Neuron (in vitro differentiated cells): ENCODE measurements around the gene NYAP1.
A peak's percentile ranks its signal among the peaks of the same experiment; 100 is the strongest.
"Not testable (repeated sequence)": the region's sequence is repeated elsewhere in the genome, so short reads cannot be mapped to it uniquely, and the experiment has no call there.

ENCODE experiments used
- H2AFZ ChIP-seq: one replicate; pipeline ENCODE4 v1.6.1; 2013; ENCODE audit warnings: low read depth, mild to moderate bottlenecking, inconsistent platforms, low read length, moderate library complexity
- H3K27me3 ChIP-seq: one replicate; pipeline ENCODE4 v1.6.1; 2013; ENCODE audit warnings: low read length; ENCODE audit not compliant: insufficient read depth
- H3K36me3 ChIP-seq: one replicate; pipeline ENCODE4 v1.6.1; 2013; ENCODE audit warnings: low read length; ENCODE audit not compliant: insufficient read depth
- H3K4me1 ChIP-seq: one replicate; pipeline ENCODE4 v1.6.1; 2013; ENCODE audit warnings: low read length; ENCODE audit not compliant: insufficient read depth
- H3K4me3 ChIP-seq: 2 replicates; pipeline ENCODE4 v1.5.1; 2013; ENCODE audit warnings: mild to moderate bottlenecking, low read length, moderate library complexity
- H3K9me3 ChIP-seq: one replicate; pipeline ENCODE4 v1.6.1; 2013; ENCODE audit warnings: low read length

The NYAP1 gene

DNA sequence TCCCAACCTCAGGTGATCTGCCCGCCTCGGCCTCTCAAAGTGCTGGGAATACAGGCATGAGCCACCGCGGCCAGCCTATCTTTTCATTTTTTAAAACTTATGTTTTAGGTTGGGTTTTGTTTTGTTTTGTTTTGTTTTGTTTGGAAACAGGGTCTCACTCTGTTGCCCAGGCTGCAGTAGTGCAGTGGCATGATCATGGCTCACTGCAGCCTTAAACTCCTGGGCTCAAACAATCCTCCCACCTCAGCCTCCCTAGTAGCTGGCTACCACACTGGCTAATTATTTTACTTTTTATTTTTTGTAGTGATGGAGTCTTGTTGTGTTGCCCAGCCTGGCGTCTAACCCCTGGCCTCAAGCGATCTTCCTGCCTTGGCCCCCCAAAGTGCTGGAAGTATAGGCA is 35.9 kb downstream of the NYAP1 start:
- no peaks in the 10 kb centered on the region for H3K4me1 ChIP-seq
- H2AFZ ChIP-seq: no peak overlapping the region
- H3K4me3 ChIP-seq: no peak overlapping the region
- no peaks in the 10 kb centered on the region for H3K27me3 ChIP-seq
- H3K36me3 ChIP-seq: no peaks in the 10 kb centered on the region
- H3K9me3 ChIP-seq: no peaks in the 10 kb centered on the region

DNA sequence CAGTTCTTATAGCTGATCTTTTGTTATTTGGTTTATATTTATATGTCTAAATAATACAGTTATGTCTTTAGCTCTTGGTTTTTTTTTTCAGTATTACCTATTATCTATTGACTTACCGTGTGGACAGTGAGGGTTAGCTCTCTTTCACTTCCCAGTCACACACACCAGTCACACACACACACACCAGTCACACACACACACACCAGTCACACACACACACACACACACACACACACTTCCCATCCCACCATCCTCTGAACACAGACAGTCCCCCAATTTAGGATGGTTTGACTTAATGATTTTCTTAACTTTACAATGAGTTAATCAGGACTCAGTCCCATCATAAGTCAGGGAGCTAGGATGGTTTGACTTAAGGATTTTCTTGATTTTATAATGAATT is 36.4 kb downstream of the NYAP1 start:
- Histone ChIP-seq H3K36me3 (no peaks in the 10 kb centered on the region), H3K4me3 (no peak overlapping the region), H2AFZ (no peak overlapping the region), H3K9me3 (no peaks in the 10 kb centered on the region), H3K4me1 (no peaks in the 10 kb centered on the region), H3K27me3 (no peaks in the 10 kb centered on the region)

- no peaks in the 10 kb centered on the region for H3K4me1 ChIP-seq
- H3K36me3 ChIP-seq: no peaks in the 10 kb centered on the region
- H3K27me3 ChIP-seq: no peaks in the 10 kb centered on the region
- no peak overlapping the region for H3K4me3 ChIP-seq
- no peaks in the 10 kb centered on the region for H3K9me3 ChIP-seq
- H2AFZ ChIP-seq: no peak overlapping the region
Observed at GRCh38 chr7:100521076-100521475, 37.3 kb downstream of the NYAP1 start.

GRCh38 chr7:100521909-100522593 is 38.3 kb downstream of the NYAP1 start:
- H3K36me3 ChIP-seq, H3K27me3 ChIP-seq, H3K4me3 ChIP-seq, H2AFZ ChIP-seq, H3K4me1 ChIP-seq, H3K9me3 ChIP-seq: not testable (repeated sequence)

DNA sequence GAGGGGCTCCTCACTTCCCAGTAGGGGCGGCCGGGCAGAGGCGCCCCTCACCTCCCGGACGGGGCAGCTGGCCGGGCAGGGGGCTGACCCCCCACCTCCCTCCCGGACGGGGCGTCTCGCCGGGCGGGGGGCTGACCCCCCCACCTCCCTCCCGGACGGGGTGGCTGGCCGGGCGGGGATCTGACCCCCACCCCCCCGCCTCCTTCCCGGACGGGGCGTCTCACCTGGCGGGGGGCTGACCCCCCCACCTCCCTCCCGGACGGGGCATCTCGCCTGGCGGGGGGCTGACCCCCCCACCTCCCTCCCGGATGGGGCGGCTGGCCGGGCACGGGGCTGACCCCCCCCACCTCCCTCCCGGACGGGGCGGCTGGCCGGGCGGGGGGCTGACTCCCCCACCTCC is 39.5 kb downstream of the NYAP1 start:
- not testable (repeated sequence) for H3K4me3 ChIP-seq, H3K27me3 ChIP-seq, H3K36me3 ChIP-seq, H2AFZ ChIP-seq, H3K9me3 ChIP-seq, H3K4me1 ChIP-seq

DNA sequence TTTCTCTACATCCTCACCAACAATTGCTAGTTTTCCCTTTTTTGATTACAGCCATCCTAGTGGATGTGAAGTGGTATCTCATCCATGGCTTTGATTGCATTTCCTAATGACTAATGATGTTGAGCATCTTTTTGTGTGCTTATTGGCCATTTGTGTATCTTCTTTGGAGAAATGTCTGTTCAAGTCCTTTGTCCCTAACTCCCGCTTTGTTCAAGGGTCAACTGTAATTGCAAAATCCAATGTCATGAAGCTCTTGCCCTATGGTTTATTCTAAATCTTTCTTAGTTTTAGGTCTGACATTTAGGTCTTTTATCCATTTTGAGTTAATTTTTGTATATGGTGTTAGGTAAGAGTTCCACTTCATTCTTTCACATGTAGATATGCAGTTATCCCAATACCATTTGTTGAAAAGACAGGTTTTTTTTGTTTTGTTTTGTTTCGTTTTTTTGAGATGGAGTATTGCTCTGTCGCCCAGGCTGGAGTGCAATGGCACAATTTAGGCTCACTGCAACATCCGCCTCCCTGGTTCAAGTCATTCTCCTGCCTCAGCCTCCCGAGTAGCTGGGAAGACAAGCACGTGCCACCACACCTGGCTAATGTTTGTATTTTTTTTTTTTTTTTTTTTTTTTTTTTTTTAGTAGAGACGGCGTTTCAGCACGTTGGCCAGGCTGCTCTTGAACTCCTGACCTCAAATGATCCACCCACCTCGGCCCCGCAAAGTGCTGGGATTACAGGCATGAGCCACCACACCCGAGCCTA is 44.6 kb downstream of the NYAP1 start:
- not testable (repeated sequence) for H3K4me3 ChIP-seq, H3K36me3 ChIP-seq, H3K9me3 ChIP-seq, H2AFZ ChIP-seq, H3K27me3 ChIP-seq, H3K4me1 ChIP-seq

GRCh38 chr7:100532165-100533022 is 48.7 kb downstream of the NYAP1 start:
- H3K4me3 ChIP-seq: no peak overlapping the region
- H3K27me3 ChIP-seq: no peaks in the 10 kb centered on the region
- H3K4me1 ChIP-seq: no peaks in the 10 kb centered on the region
- H3K9me3 ChIP-seq: no peaks in the 10 kb centered on the region
- H3K36me3 ChIP-seq: no peaks in the 10 kb centered on the region
- H2AFZ ChIP-seq: no peak overlapping the region

GRCh38 chr7:100535982-100536381 is 52.3 kb downstream of the NYAP1 start:
- not testable (repeated sequence) for H3K9me3 ChIP-seq, H3K27me3 ChIP-seq, H3K36me3 ChIP-seq, H2AFZ ChIP-seq, H3K4me3 ChIP-seq, H3K4me1 ChIP-seq

DNA sequence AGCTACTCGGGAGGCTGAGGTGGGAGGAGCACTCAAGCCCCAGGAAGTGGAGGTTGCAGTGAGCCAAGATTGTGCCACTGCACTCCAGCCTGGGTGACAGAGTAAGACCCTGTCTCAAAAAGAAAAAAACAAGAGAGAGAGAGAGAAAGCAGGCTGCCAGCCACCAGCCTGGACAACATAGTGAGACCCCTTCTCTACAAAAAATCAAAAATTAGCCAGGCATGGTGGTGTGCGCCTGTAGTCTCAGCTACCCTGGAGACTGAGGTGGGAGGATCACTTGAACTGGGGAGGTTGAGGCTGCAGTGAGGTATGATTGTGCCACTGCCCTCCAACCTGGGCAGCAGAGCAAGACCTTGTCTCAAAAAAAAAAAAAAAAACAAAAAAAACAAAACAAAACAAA is 53.0 kb downstream of the NYAP1 start:
- H3K27me3 ChIP-seq, H3K36me3 ChIP-seq, H3K4me3 ChIP-seq, H3K4me1 ChIP-seq, H3K9me3 ChIP-seq, H2AFZ ChIP-seq: not testable (repeated sequence)

GRCh38 chr7:100538348-100538653 is 54.6 kb downstream of the NYAP1 start:
- H3K27me3 ChIP-seq: no peaks in the 10 kb centered on the region
- H3K9me3 ChIP-seq: no peaks in the 10 kb centered on the region
- H3K4me3 ChIP-seq: peak overlapping the region; percentile 52
- no peaks in the 10 kb centered on the region for H3K36me3 ChIP-seq
- H2AFZ ChIP-seq: peak overlapping the region; percentile 62
- H3K4me1 ChIP-seq: peaks cover 8% of the 10 kb centered on the region

DNA sequence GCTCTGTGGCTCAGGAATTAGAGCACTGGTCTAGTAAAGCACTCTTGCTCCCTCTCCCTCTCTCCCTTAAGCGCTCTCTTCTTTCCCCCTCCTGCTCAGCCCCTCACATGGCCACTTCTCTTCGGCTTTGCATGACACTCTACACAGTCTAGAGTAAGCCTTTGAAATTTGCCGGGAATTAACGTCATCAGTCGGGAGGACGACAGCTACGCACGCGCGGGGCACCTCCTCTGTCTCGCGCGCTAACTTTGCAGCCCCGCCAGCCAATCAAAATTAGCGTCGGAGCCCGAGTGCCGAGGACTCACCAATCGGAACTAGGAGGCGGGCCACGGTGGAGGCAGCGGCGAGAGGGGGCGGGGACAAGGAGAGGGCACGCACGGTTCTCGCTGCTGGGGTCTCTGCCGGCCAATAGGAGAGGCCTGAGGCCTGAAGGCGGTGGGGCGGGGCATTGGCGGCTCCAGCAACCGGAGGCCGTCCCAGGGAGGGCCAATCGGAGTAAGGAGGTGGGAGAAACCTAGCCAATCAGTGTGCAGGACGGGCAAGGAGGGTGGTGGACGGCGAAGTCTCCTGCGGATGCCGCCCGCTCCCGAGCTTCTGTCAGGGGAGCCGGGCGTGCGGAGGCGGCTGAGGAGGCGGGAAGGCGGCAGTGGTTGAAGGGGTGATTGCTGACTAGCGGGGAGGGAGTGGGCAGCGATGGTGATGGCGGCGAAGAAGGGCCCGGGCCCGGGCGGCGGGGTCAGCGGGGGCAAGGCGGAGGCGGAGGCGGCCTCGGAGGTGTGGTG is 55.1 kb downstream of the NYAP1 start, which contains the start of gene AGFG2:
Gene AGFG2, plus strand, starts transcription at position 550 of the 782 bp plus-strand sequence. Its CDS starts 144 bp downstream, at position 694.
- Histone ChIP-seq H3K36me3 (no peaks in the 10 kb centered on the region), H3K4me1 (peaks cover 8% of the 10 kb centered on the region), H2AFZ (peak within 1 kb of the TSS; percentile 62), H3K4me3 (peak within 1 kb of the TSS; percentile 66), H3K9me3 (no peaks in the 10 kb centered on the region), H3K27me3 (no peaks in the 10 kb centered on the region)

DNA sequence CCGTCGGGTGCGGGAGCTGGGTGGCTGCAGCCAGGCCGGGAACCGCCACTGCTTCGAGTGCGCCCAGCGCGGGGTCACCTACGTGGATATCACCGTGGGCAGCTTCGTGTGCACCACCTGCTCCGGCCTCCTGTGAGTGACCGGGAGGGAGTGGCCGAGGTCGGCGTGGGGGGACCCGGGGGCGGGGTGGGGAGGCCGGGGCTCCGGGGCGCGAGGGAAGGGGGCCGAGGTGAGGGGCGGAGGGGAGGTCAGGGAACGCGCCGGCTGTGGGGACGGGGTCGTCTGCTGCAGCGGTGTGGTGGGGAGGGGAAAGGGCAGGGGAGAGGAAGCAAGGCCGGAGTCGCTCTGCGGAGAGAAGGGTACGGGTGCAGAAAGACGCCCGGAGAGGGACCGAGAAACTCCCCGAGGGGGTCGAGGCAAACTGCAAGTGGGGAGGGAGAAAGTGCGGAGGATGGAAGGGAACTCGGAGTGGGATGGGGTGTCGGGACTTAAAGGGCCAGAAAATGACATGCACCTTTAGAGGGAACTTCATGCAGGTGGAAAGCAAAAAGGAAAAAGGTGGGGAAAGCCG is 55.8 kb downstream of the NYAP1 start:
- Histone ChIP-seq H3K27me3 (no peaks in the 10 kb centered on the region), H3K36me3 (no peaks in the 10 kb centered on the region), H3K4me3 (peak overlapping the region; percentile 66), H3K9me3 (no peaks in the 10 kb centered on the region), H2AFZ (no peak overlapping the region), H3K4me1 (peaks cover 8% of the 10 kb centered on the region)
